Vagina (tissue), 2 donors: ENCODE results near the gene PAQR7. TPM values are rescaled to one million over a fixed set of nuclear protein-coding genes. Genes with fewer than 3 reads are reported as not detected.

ENCODE experiments used
- DNase-seq, 2 donors: peaks; one replicate each; pipeline ENCODE4 v3.0.0-alpha.2; 2017; ENCODE audit errors: extremely low spot score in 2 of 2
- H3K27ac ChIP-seq: fragments of 200-600 bp; sonication (generic); one replicate; pipeline ENCODE4 v1.5.1; 2019
- H3K27me3 ChIP-seq: fragments of 200-600 bp; sonication (generic); one replicate; pipeline ENCODE4 v1.5.1; 2019
- H3K36me3 ChIP-seq, 2 donors: fragments of 200-600 bp; sonication (generic); one replicate each; pipeline ENCODE4 v1.5.1; 2017 to 2019
- H3K4me1 ChIP-seq: fragments of 200-600 bp; sonication (generic); one replicate; pipeline ENCODE4 v1.5.1; 2019
- H3K4me3 ChIP-seq, 2 donors: fragments of 200-600 bp; sonication (generic); 1 replicate in 1 of 2; 2 replicates in 1 of 2; pipeline ENCODE4 v1.5.1; 2016 to 2019
- H3K9me3 ChIP-seq: fragments of 200-600 bp; sonication (generic); one replicate; pipeline ENCODE4 v1.5.1; 2019
- CTCF ChIP-seq, 3 experiments: fragments of 450-650 bp in 2 of 3; fragments of 200-600 bp in 1 of 3; sonication (generic) in 1 of 3; IDR thresholded peaks; one replicate each; pipeline ENCODE4 v1.5.1; 2017 to 2019; ENCODE audit warnings: antibody characterized with exemption in 3 of 3, mild to moderate bottlenecking in 2 of 3, moderate library complexity in 2 of 3
- POLR2A ChIP-seq, 2 donors: fragments of 450-650 bp; IDR thresholded peaks; one replicate each; pipeline ENCODE4 v1.6.1; 2017; ENCODE audit warnings: antibody characterized with exemption in 2 of 2, mild to moderate bottlenecking in 2 of 2, moderate library complexity in 2 of 2
- POLR2AphosphoS5 ChIP-seq, 2 donors: sonication (generic); formaldehyde crosslinking; IDR thresholded peaks; one replicate each; pipeline ENCODE4 v1.9.0; 2017; ENCODE audit warnings: antibody characterized with exemption in 2 of 2, mild to moderate bottlenecking in 2 of 2, low read depth in 1 of 2; ENCODE audit not compliant: insufficient read depth in 1 of 2
- intact Hi-C: fragments of 100-400 bp; cut with DNase I; formaldehyde crosslinking; loops from one replicate; pipeline ENCODE4 v1.15.1; 2023
- total RNA-seq: library from RNA; depleted of rRNA; stranded (reverse); fragments of >200 nt; gene quantifications from one replicate; pipeline ENCODE4 v1.2.3, GENCODE V29; 2016

The PAQR7 gene
- total RNA-seq, 1 donor from 2014 or later, result 7.1 TPM

- peaks cover 0 to 4% of the 10 kb centered on the region in 2 donors for H3K36me3 ChIP-seq
- TF ChIP-seq CTCF (IDR thresholded peaks at IDR 0.05) (no peak), POLR2AphosphoS5 (IDR thresholded peaks at IDR 0.05; ENCODE audit: insufficient read depth in 1 of 2, low read depth in 1 of 2) (no peak), POLR2A (IDR thresholded peaks at IDR 0.05) (no peak)
- intact Hi-C loops, result no loop called here
- no peaks in the 10 kb centered on the region for H3K27me3 ChIP-seq
- peaks cover 9% of the 10 kb centered on the region for H3K4me1 ChIP-seq
- DNase-seq, result no peak
- H3K4me3 ChIP-seq, result no peak overlapping the region
- no peak overlapping the region for H3K27ac ChIP-seq
- H3K9me3 ChIP-seq, result no peaks in the 10 kb centered on the region
Observed at GRCh38 chr1:25864434-25864833, 11.1 kb downstream of the PAQR7 start.

- no peaks in the 10 kb centered on the region for H3K27me3 ChIP-seq
- TF ChIP-seq POLR2AphosphoS5 (IDR thresholded peaks at IDR 0.05; ENCODE audit: insufficient read depth in 1 of 2, low read depth in 1 of 2) (no peak), POLR2A (IDR thresholded peaks at IDR 0.05) (no peak), CTCF (IDR thresholded peaks at IDR 0.05) (no peak)
- H3K4me1 ChIP-seq, result peaks cover 14% of the 10 kb centered on the region
- H3K27ac ChIP-seq, result no peak overlapping the region
- H3K9me3 ChIP-seq, result no peaks in the 10 kb centered on the region
- DNase-seq, result no peak
- H3K4me3 ChIP-seq, result no peak overlapping the region
- intact Hi-C loops, result no loop called here
- peaks cover 0 to 4% of the 10 kb centered on the region in 2 donors for H3K36me3 ChIP-seq
Observed at GRCh38 chr1:25863486-25864262, 11.8 kb downstream of the PAQR7 start.

- Histone ChIP-seq H3K4me1 (peaks cover 17% of the 10 kb centered on the region), H3K9me3 (no peaks in the 10 kb centered on the region), H3K27me3 (no peaks in the 10 kb centered on the region), H3K27ac (no peak overlapping the region), H3K36me3 (peaks cover 0 to 4% of the 10 kb centered on the region in 2 donors), H3K4me3 (no peak overlapping the region)
- TF ChIP-seq CTCF (IDR thresholded peaks at IDR 0.05), result no peak
- no peak for TF ChIP-seq POLR2AphosphoS5 (IDR thresholded peaks at IDR 0.05; ENCODE audit: insufficient read depth in 1 of 2, low read depth in 1 of 2)
- no peak for TF ChIP-seq POLR2A (IDR thresholded peaks at IDR 0.05)
- DNase-seq, result no peak
- intact Hi-C loops, result no loop called here
Observed at GRCh38 chr1:25862785-25863485, 12.6 kb downstream of the PAQR7 start.

DNA sequence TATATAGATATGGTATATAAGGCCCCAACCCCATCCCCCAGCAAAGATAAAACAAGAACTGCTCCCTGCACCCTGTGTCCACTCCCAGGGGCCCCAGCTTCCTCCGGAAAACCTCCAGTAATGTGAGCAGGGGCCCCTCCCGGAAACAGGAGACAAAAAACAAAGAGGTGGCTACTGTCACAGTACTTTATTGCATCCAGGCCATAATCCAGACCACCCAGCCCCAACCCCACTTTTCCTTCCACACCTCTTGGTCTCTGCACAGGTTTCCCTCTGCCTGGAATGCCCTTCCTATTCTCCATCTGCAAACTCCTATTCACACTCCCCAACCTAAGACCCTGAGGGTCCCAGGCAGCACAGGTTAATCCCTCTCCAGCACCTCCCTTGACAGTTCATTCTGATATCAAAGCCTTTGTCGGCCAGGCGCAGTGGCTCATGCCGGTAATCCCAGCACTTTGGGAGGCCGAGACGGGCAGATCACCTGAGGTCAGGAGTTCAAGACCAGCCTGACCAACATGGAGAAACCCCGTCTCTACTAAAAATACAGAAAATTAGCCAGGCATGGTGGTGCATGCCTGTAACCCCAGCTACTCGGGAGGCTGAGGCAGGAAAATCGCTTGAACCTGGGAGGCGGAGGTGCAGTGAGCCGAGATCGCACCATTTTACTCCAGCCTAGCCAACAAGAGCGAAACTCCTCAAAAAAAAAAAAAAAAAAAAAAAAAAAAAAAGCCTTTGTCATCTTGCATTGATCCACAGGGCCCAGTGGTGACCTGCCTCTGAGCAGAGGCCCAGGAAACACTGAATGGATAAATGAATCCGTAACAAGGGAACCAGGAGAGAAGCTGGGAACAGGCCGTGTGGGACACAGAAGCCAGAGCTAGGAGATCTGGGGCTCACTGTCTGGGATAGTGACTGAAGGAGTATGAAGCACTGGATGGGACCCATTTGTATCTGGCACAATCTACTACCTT, 13.9 kb downstream of the PAQR7 start:
- H3K27ac ChIP-seq, result no peak overlapping the region
- H3K4me3 ChIP-seq, result no peak overlapping the region
- no peaks in the 10 kb centered on the region for H3K9me3 ChIP-seq
- peaks cover 17% of the 10 kb centered on the region for H3K4me1 ChIP-seq
- no peak for TF ChIP-seq CTCF (IDR thresholded peaks at IDR 0.05)
- intact Hi-C loops, result no loop called here
- H3K36me3 ChIP-seq, result peaks cover 0 to 4% of the 10 kb centered on the region in 2 donors
- H3K27me3 ChIP-seq, result no peaks in the 10 kb centered on the region
- no peak for DNase-seq
